H1 (cell line): ENCODE data around the gene SLC38A1. TPM values are rescaled to one million over a fixed set of nuclear protein-coding genes. Genes with fewer than 3 reads are reported as not detected.

ENCODE experiments used
- CTCF ChIA-PET: fragments of 300-600 bp; sonication (Branson Sonifier 250); formaldehyde crosslinking; loops from one replicate; lab custom pipeline; 2021; ENCODE audit not compliant: partially characterized antibody; lab: Charles Lee
- POLR2A ChIA-PET: fragments of 300-600 bp; sonication (Branson Sonifier 250); formaldehyde crosslinking; loops from one replicate; lab custom pipeline; 2021; ENCODE audit warnings: inconsistent platforms; ENCODE audit not compliant: partially characterized antibody; lab: Charles Lee
- DNase-seq, 2 experiments: peaks; one replicate each; pipeline versions ENCODE4 v3.0.0 to v3.0.0-alpha.2; 2010 to 2022; ENCODE audit warnings: low spot score in 2 of 2, low read depth in 1 of 2, mixed read lengths in 1 of 2
- FAIRE-seq: peaks from 2 replicates; lab custom pipeline; 2011; peaks lifted over from hg19 to GRCh38; lab: Jason Lieb, UNC
- H2AFZ ChIP-seq: 2 replicates; pipeline ENCODE4 v1.8.1; 2012; ENCODE audit warnings: low read length, inconsistent platforms
- H2AK5ac ChIP-seq: 2 replicates; pipeline ENCODE4 v1.6.1; 2013; ENCODE audit warnings: low read depth, low read length
- H2BK120ac ChIP-seq: replicated peaks from 2 replicates; pipeline ENCODE3; 2013; ENCODE audit warnings: low read depth, low read length, inconsistent platforms
- H2BK12ac ChIP-seq: 2 replicates; pipeline ENCODE4 v1.6.1; 2013; ENCODE audit warnings: low read depth, low read length
- H2BK15ac ChIP-seq: 2 replicates; pipeline ENCODE4 v1.6.1; 2013; ENCODE audit warnings: low read length
- H2BK20ac ChIP-seq: 2 replicates; pipeline ENCODE4 v1.6.1; 2013; ENCODE audit warnings: low read length
- H2BK5ac ChIP-seq: 2 replicates; pipeline ENCODE4 v1.6.1; 2013; ENCODE audit warnings: low read depth, low read length
- H3K14ac ChIP-seq: 2 replicates; pipeline ENCODE4 v1.6.1; 2013; ENCODE audit warnings: inconsistent platforms; ENCODE audit not compliant: insufficient read length
- H3K18ac ChIP-seq: 2 replicates; pipeline ENCODE4 v1.6.1; 2013; ENCODE audit warnings: low read length; ENCODE audit errors: extremely low read depth
- H3K23ac ChIP-seq: 2 replicates; pipeline ENCODE4 v1.6.1; 2013; ENCODE audit warnings: inconsistent platforms; ENCODE audit not compliant: insufficient read length
- H3K23me2 ChIP-seq: 2 replicates; pipeline ENCODE4 v1.6.1; 2013; ENCODE audit warnings: low read depth, low read length
- H3K27ac ChIP-seq: 2 replicates; pipeline ENCODE4 v1.6.1; 2011; ENCODE audit warnings: low read depth, low read length, inconsistent platforms
- H3K27me3 ChIP-seq, 4 experiments: replicated peaks in 1 of 4; 1 replicate in 1 of 4; 2 replicates in 3 of 4; pipeline versions ENCODE4 v1.6.1 to v1.8.1; 2011 to 2013; ENCODE audit warnings: low read length in 3 of 4, mild to moderate bottlenecking in 3 of 4, inconsistent platforms in 2 of 4, mixed read lengths in 2 of 4, moderate library complexity in 1 of 4; ENCODE audit not compliant: control insufficient read depth in 3 of 4, insufficient read depth in 3 of 4; ENCODE audit errors: extremely low read depth in 1 of 4
- H3K36me3 ChIP-seq, 4 experiments: 2 replicates each; pipeline versions ENCODE4 v1.6.1 to v1.8.1; 2011 to 2013; ENCODE audit warnings: mild to moderate bottlenecking in 4 of 4, low read length in 3 of 4, moderate library complexity in 2 of 4, control low read depth in 1 of 4, inconsistent platforms in 1 of 4; ENCODE audit not compliant: insufficient read depth in 4 of 4, control insufficient read depth in 2 of 4
- H3K4ac ChIP-seq: replicated peaks from 2 replicates; pipeline ENCODE3; 2013; ENCODE audit warnings: low read length, low read depth, mixed read lengths, inconsistent platforms; ENCODE audit not compliant: insufficient read length
- H3K4me1 ChIP-seq, 4 experiments: replicated peaks in 1 of 4; 1 replicate in 1 of 4; 2 replicates in 3 of 4; pipeline versions ENCODE4 v1.6.1 to v1.8.1; 2011 to 2013; ENCODE audit warnings: low read length in 3 of 4, inconsistent platforms in 2 of 4, mixed read lengths in 1 of 4; ENCODE audit not compliant: insufficient read depth in 4 of 4, control insufficient read depth in 3 of 4
- H3K4me2 ChIP-seq, 2 experiments: 2 replicates each; pipeline versions ENCODE4 v1.6.1 to v1.8.1; 2011 to 2013; ENCODE audit warnings: low read depth in 2 of 2, low read length in 2 of 2, control low read depth in 1 of 2, inconsistent platforms in 1 of 2, mild to moderate bottlenecking in 1 of 2; ENCODE audit not compliant: insufficient read depth in 1 of 2
- H3K4me3 ChIP-seq, 4 experiments: fragments of 200-600, 300-600 bp in 1 of 4; sonication (generic), shearing (Covaris generic), sonication (Bioruptor Twin) in 1 of 4; 2 replicates each; pipeline versions ENCODE4 v1.5.1 to v1.8.1; 2011 to 2016; ENCODE audit warnings: low read length in 4 of 4, low read depth in 3 of 4, control low read depth in 2 of 4, inconsistent platforms in 2 of 4, mild to moderate bottlenecking in 2 of 4, mixed read lengths in 1 of 4, moderate library complexity in 1 of 4; ENCODE audit not compliant: insufficient read depth in 2 of 4; ENCODE audit errors: extremely low read depth in 1 of 4
- H3K56ac ChIP-seq: replicated peaks from 2 replicates; pipeline ENCODE3; 2013; ENCODE audit warnings: low read depth, mild to moderate bottlenecking, mixed read lengths, low read length, inconsistent platforms; ENCODE audit not compliant: insufficient read length
- H3K79me1 ChIP-seq: 2 replicates; pipeline ENCODE4 v1.6.1; 2013; ENCODE audit warnings: low read depth, low read length, control low read depth
- H3K79me2 ChIP-seq, 2 experiments: 2 replicates each; pipeline versions ENCODE4 v1.6.1 to v1.8.1; 2012 to 2013; ENCODE audit warnings: low read length in 2 of 2, mild to moderate bottlenecking in 2 of 2, inconsistent platforms in 1 of 2; ENCODE audit not compliant: insufficient read depth in 2 of 2, control insufficient read depth in 1 of 2
- H3K9ac ChIP-seq, 4 experiments: replicated peaks in 1 of 4; 1 replicate in 1 of 4; 2 replicates in 3 of 4; pipeline versions ENCODE4 v1.6.1 to v1.8.1; 2011 to 2013; ENCODE audit warnings: low read depth in 3 of 4, low read length in 3 of 4, control low read depth in 2 of 4, mild to moderate bottlenecking in 2 of 4, moderate library complexity in 2 of 4, inconsistent platforms in 1 of 4; ENCODE audit errors: extremely low read depth in 1 of 4
- H3K9me3 ChIP-seq, 2 experiments: 2 replicates each; pipeline versions ENCODE4 v1.6.1 to v1.8.1; 2012 to 2013; ENCODE audit warnings: mild to moderate bottlenecking in 2 of 2, moderate library complexity in 2 of 2, control low read depth in 1 of 2, inconsistent platforms in 1 of 2, low read depth in 1 of 2, low read length in 1 of 2, mixed read lengths in 1 of 2; ENCODE audit not compliant: insufficient read depth in 2 of 2
- H4K20me1 ChIP-seq, 2 experiments: replicated peaks in 1 of 2; 2 replicates each; pipeline versions ENCODE3 to v1.8.1; 2011 to 2013; ENCODE audit warnings: inconsistent platforms in 2 of 2, low read length in 2 of 2, mild to moderate bottlenecking in 1 of 2; ENCODE audit not compliant: insufficient read depth in 2 of 2, control insufficient read depth in 1 of 2
- H4K5ac ChIP-seq: 2 replicates; pipeline ENCODE4 v1.6.1; 2013; ENCODE audit warnings: low read length, low read depth, mixed read lengths, inconsistent platforms; ENCODE audit not compliant: insufficient read length
- H4K8ac ChIP-seq: 2 replicates; pipeline ENCODE4 v1.8.0; 2013; ENCODE audit warnings: mild to moderate bottlenecking, moderate library complexity, low read length, inconsistent platforms; ENCODE audit not compliant: insufficient read depth; ENCODE audit errors: extremely low read depth
- H4K91ac ChIP-seq: replicated peaks from 2 replicates; pipeline ENCODE3; 2013; ENCODE audit warnings: low read length, mixed read lengths, inconsistent platforms; ENCODE audit not compliant: insufficient read length
- EP300 ChIP-seq, 2 experiments: IDR thresholded peaks; 1 replicate in 1 of 2; 2 replicates in 1 of 2; pipeline ENCODE4 v1.6.1; 2011 to 2012; ENCODE audit warnings: low read depth in 2 of 2, low read length in 2 of 2, mild to moderate bottlenecking in 2 of 2, borderline replicate concordance in 1 of 2, inconsistent platforms in 1 of 2, moderate library complexity in 1 of 2
- HDAC6 ChIP-seq: IDR thresholded peaks from one replicate; pipeline ENCODE4 v1.7.1; 2012; ENCODE audit warnings: low read depth, mild to moderate bottlenecking, inconsistent platforms, low read length, moderate library complexity
- MAX ChIP-seq: IDR thresholded peaks from 2 replicates; pipeline ENCODE4 v1.6.1; 2012; ENCODE audit warnings: inconsistent platforms
- WGBS, 2 experiments: shearing (Covaris generic) in 1 of 2; methylation state at CpG; one replicate each; pipeline versions ENCODE4 v1.1.6 to v1.1.7; 2013 to 2015; ENCODE audit warnings: low lambda C conversion rate in 2 of 2, mixed read lengths in 2 of 2, inconsistent platforms in 1 of 2, low coverage in 1 of 2, missing lambda C conversion rate in 1 of 2; ENCODE audit not compliant: insufficient replicate concordance in 2 of 2, insufficient coverage in 1 of 2, insufficient read length in 1 of 2; ENCODE audit errors: extremely low coverage in 1 of 2, missing lambda C conversion rate in 1 of 2; 5-methylcytosine and 5-hydroxymethylcytosine counted together
- polyA plus RNA-seq, 7 experiments: library from polyadenylated mRNA; depleted of rRNA in 3 of 7; stranded (reverse) in 5 of 7; unstranded in 2 of 7; fragments of >200 nt in 5 of 7; fragments of 200-250 nt in 2 of 7; gene quantifications; 1 replicate in 5 of 7; 2 replicates in 1 of 7; 4 replicates in 1 of 7; pipeline versions ENCODE4 v1.2.1 to v1.2.3, GENCODE V29; 2011 to 2013; ENCODE audit warnings: missing spikeins in 2 of 7, mixed read lengths in 2 of 7
- total RNA-seq: library from RNA; stranded (reverse); fragmentation: NEBNext Ultra II Directional; extraction: Animal tissue kit (Norgen Biotek cat#: 25700); gene quantifications from 2 replicates; pipeline ENCODE4 v1.2.1, GENCODE V29; 2021

The SLC38A1 gene
- total and polyA plus RNA-seq, 2 of the 8 experiments (the other 6 are each of a cell fraction or from before 2014, with no cell fraction given) = 83.4 to 242 TPM

GRCh38 chr12:46177025-46177424, 91.8 kb downstream of the SLC38A1 start:
- Histone ChIP-seq H2BK120ac (no peak overlapping the region), H4K20me1 (no peaks in the 10 kb centered on the region), H3K14ac (no peak overlapping the region), H4K91ac (no peak overlapping the region), H3K4me3 (no peak overlapping the region), H3K18ac (no peak overlapping the region), H2BK15ac (no peak overlapping the region), H2BK5ac (no peak overlapping the region), H3K27me3 (no peaks in the 10 kb centered on the region), H2BK12ac (no peak overlapping the region), H3K27ac (no peak overlapping the region), H3K4me1 (no peaks in the 10 kb centered on the region), H2AK5ac (no peak overlapping the region), H3K79me1 (no peaks in the 10 kb centered on the region; the same call in 1 of the 2 replicates), H4K8ac (no peak overlapping the region), H3K9me3 (no peaks in the 10 kb centered on the region), H3K23ac (no peak overlapping the region), H3K79me2 (no peaks in the 10 kb centered on the region), H3K4ac (no peak overlapping the region), H2AFZ (no peak overlapping the region), H4K5ac (no peak overlapping the region), H3K9ac (no peak overlapping the region), H3K56ac (no peak overlapping the region), H3K23me2 (no peaks in the 10 kb centered on the region), H3K4me2 (no peak overlapping the region), H2BK20ac (no peak overlapping the region), H3K36me3 (no peaks in the 10 kb centered on the region)
- FAIRE-seq (no peak), DNase-seq (no peak)
- CTCF ChIA-PET = no interaction called here
- WGBS, 2 experiments = 82% methylated on average over 3 of the region's 3 CpGs; no CpG with 5 or more reads in 1 of the 2 experiments
- POLR2A ChIA-PET = interaction anchor here (0.9 to 1.4 kb wide), 2 partner anchors 10 to 84 kb away, joined by 3 to 5 read pairs; no protein-coding TSS in a partner anchor
- TF ChIP-seq EP300 (IDR thresholded peaks at IDR 0.05; ENCODE audit: borderline replicate concordance in 1 of 2, low read depth in 2 of 2, low read length in 2 of 2) (no peak), MAX (no peak), HDAC6 (no peak)
